Naive thymus-derived CD4-positive, alpha-beta T cell (primary cell): ENCODE measurements around the gene PRDM16. TPM values are rescaled to one million over a fixed set of nuclear protein-coding genes. Genes with fewer than 3 reads are reported as not detected.

Experiments used
- ATAC-seq: fragments of 150-1000 bp; cut with Tn5 transposase; 2 replicates; pipeline ENCODE4 v1.10.0; 2021; ENCODE audit warnings: mild to moderate bottlenecking, moderate library complexity
- CTCF ChIA-PET: fragments of 350-600 bp; sonication (Branson Sonifier 250); formaldehyde crosslinking; loops from one replicate; lab custom pipeline; 2021; ENCODE audit warnings: antibody characterized with exemption; lab: Charles Lee
- POLR2A ChIA-PET: fragments of 350-600 bp; sonication (Branson Sonifier 250); formaldehyde crosslinking; loops from one replicate; lab custom pipeline; 2021; ENCODE audit warnings: antibody characterized with exemption, inconsistent platforms; lab: Charles Lee
- DNase-seq, 9 donors: peaks; one replicate each; pipeline versions ENCODE4 v3.0.0 to v3.0.0-alpha.2; 2020 to 2022; ENCODE audit warnings: mixed read lengths in 1 of 9
- H3K27ac ChIP-seq: one replicate; pipeline ENCODE4 v1.7.0; 2013; ENCODE audit warnings: mild to moderate bottlenecking, low read depth, low read length, moderate library complexity
- H3K27me3 ChIP-seq, 2 donors: one replicate each; pipeline ENCODE4 v1.7.0; 2013; ENCODE audit warnings: low read length in 2 of 2, mild to moderate bottlenecking in 2 of 2, moderate library complexity in 2 of 2; ENCODE audit not compliant: control insufficient read depth in 2 of 2, insufficient read depth in 2 of 2
- H3K36me3 ChIP-seq, 3 experiments: 1 replicate in 2 of 3; 2 replicates in 1 of 3; pipeline ENCODE4 v1.7.0; 2013; ENCODE audit warnings: low read length in 3 of 3, mild to moderate bottlenecking in 3 of 3, moderate library complexity in 1 of 3; ENCODE audit not compliant: insufficient read depth in 3 of 3, control insufficient read depth in 2 of 3
- H3K4me1 ChIP-seq, 2 donors: one replicate each; pipeline ENCODE4 v1.7.0; 2013; ENCODE audit warnings: low read length in 2 of 2, mild to moderate bottlenecking in 2 of 2, moderate library complexity in 1 of 2; ENCODE audit not compliant: control insufficient read depth in 2 of 2, insufficient read depth in 2 of 2
- H3K4me3 ChIP-seq: 2 replicates; pipeline ENCODE4 v1.7.0; 2013; ENCODE audit warnings: mild to moderate bottlenecking, low read length
- H3K9me3 ChIP-seq, 3 experiments: 1 replicate in 2 of 3; 2 replicates in 1 of 3; pipeline ENCODE4 v1.7.0; 2013; ENCODE audit warnings: low read length in 3 of 3; ENCODE audit not compliant: control insufficient read depth in 2 of 3
- H3K27ac Mint-ChIP-seq, 9 donors: one replicate each; pipeline ENCODE4 v1.8.0; 2020 to 2022; ENCODE audit warnings: mixed read lengths in 9 of 9, mild to moderate bottlenecking in 8 of 9, moderate library complexity in 5 of 9, inconsistent platforms in 2 of 9
- H3K27me3 Mint-ChIP-seq, 5 donors: one replicate each; pipeline ENCODE4 v1.8.0; 2021 to 2022; ENCODE audit warnings: mixed read lengths in 5 of 5, mild to moderate bottlenecking in 1 of 5
- H3K36me3 Mint-ChIP-seq, 5 donors: one replicate each; pipeline ENCODE4 v1.8.0; 2020 to 2022; ENCODE audit warnings: mixed read lengths in 5 of 5, mild to moderate bottlenecking in 3 of 5, inconsistent platforms in 1 of 5
- H3K4me1 Mint-ChIP-seq, 7 donors: one replicate each; pipeline ENCODE4 v1.8.0; 2020 to 2022; ENCODE audit warnings: mixed read lengths in 7 of 7, mild to moderate bottlenecking in 3 of 7, inconsistent platforms in 1 of 7
- H3K4me3 Mint-ChIP-seq, 10 donors: one replicate each; pipeline ENCODE4 v1.8.0; 2020 to 2022; ENCODE audit warnings: mild to moderate bottlenecking in 10 of 10, mixed read lengths in 10 of 10, moderate library complexity in 6 of 10, inconsistent platforms in 2 of 10
- H3K9me3 Mint-ChIP-seq, 11 donors: one replicate each; pipeline ENCODE4 v1.8.0; 2020 to 2022; ENCODE audit warnings: mixed read lengths in 11 of 11, mild to moderate bottlenecking in 4 of 11, inconsistent platforms in 1 of 11, moderate library complexity in 1 of 11
- intact Hi-C, 2 donors: fragments of 100-400 bp; cut with micrococcal nuclease; formaldehyde crosslinking; loops; one replicate each; pipeline ENCODE4 v1.15.1; 2023
- polyA plus RNA-seq, 2 donors: library from polyadenylated mRNA; unstranded; fragments of 300-500 nt; fragmentation: Illumina TruSeq; gene quantifications; one replicate each; pipeline ENCODE4 v1.2.3, GENCODE V29; 2021
- total RNA-seq, 6 experiments: library from RNA in 5 of 6; stranded (reverse) in 5 of 6; gene quantifications; 1 replicate in 5 of 6; 2 replicates in 1 of 6; pipeline ENCODE4 v1.2.3 and lab custom pipeline; 2021 to 2026

Gene PRDM16
- total and polyA plus RNA-seq, 7 experiments from 2014 or later: 0.05 to 0.61 (median 0.36) TPM; not detected in 2

GRCh38 chr1:3022976-3023375, 46.0 kb upstream of the PRDM16 start:
- Histone ChIP-seq H3K27ac (no peak overlapping the region), H3K9me3 (no peaks in the 10 kb centered on the region), H3K36me3 (no peaks in the 10 kb centered on the region), H3K27me3 (no peaks in the 10 kb centered on the region), H3K4me1 (no peaks in the 10 kb centered on the region), H3K4me3 (no peak overlapping the region)
- intact Hi-C loops: no loop called here
- ChIA-PET CTCF (no interaction called here), POLR2A (no interaction called here)
- H3K27me3 Mint-ChIP-seq: peaks cover 0 to 3% (median 0%) of the 10 kb centered on the region in 5 donors
- ATAC-seq (no peak), DNase-seq (peak in 1 of 9 donors; percentile 3)
- no peaks in the 10 kb centered on the region for H3K36me3 Mint-ChIP-seq
- H3K27ac Mint-ChIP-seq: no peak overlapping the region
- H3K4me1 Mint-ChIP-seq: no peaks in the 10 kb centered on the region
- H3K4me3 Mint-ChIP-seq: no peak overlapping the region
- H3K9me3 Mint-ChIP-seq: peaks cover 0 to 2% (median 0%) of the 10 kb centered on the region in 11 donors

DNA sequence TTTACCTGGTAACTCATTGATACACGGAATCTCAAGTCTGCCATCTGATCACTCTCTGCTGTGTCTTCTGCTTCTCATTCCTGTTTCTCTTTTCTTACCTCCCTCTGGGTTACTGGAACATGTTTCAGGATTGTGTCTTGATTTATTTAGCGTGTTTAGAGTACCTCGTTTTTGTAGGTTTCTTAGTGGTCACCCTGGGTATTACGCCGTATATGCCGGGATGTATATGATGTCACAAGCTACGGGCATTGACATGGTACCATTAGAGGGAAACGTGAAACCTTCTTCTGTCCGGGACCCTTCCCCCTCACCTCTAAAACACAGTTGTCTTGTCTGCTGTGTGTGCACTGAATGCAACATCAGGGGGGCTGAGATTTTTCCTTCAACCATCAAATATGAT, 45.0 kb upstream of the PRDM16 start:
- H3K9me3 Mint-ChIP-seq: peaks cover 0 to 2% (median 0%) of the 10 kb centered on the region in 11 donors
- ATAC-seq: no peak
- CTCF ChIA-PET: no interaction called here

GRCh38 chr1:3024588-3024987, 44.4 kb upstream of the PRDM16 start:
- no peaks in the 10 kb centered on the region for H3K36me3 Mint-ChIP-seq
- ChIA-PET CTCF (no interaction called here), POLR2A (no interaction called here)
- no peaks in the 10 kb centered on the region for H3K27me3 Mint-ChIP-seq
- no peak overlapping the region for H3K27ac ChIP-seq
- H3K4me3 Mint-ChIP-seq: no peak overlapping the region
- H3K9me3 Mint-ChIP-seq: peaks cover 0 to 2% (median 0%) of the 10 kb centered on the region in 11 donors
- H3K27me3 ChIP-seq: no peaks in the 10 kb centered on the region
- no peak overlapping the region for H3K4me3 ChIP-seq
- no peaks in the 10 kb centered on the region for H3K9me3 ChIP-seq
- ATAC-seq (no peak), DNase-seq (no peak)
- intact Hi-C loops: no loop called here
- no peaks in the 10 kb centered on the region for H3K4me1 ChIP-seq
- H3K36me3 ChIP-seq: no peaks in the 10 kb centered on the region
- H3K4me1 Mint-ChIP-seq: no peaks in the 10 kb centered on the region
- no peak overlapping the region for H3K27ac Mint-ChIP-seq

More for the DNA sequence above, 45.0 kb upstream of the PRDM16 start:
- no peak overlapping the region for H3K27ac ChIP-seq
- no peak overlapping the region for H3K27ac Mint-ChIP-seq
- no peak overlapping the region for H3K4me3 ChIP-seq
- no peaks in the 10 kb centered on the region for H3K27me3 ChIP-seq
- H3K27me3 Mint-ChIP-seq: no peaks in the 10 kb centered on the region
- no peak overlapping the region for H3K4me3 Mint-ChIP-seq
- H3K36me3 Mint-ChIP-seq: no peaks in the 10 kb centered on the region
- POLR2A ChIA-PET: no interaction called here
- no peaks in the 10 kb centered on the region for H3K9me3 ChIP-seq
- no peaks in the 10 kb centered on the region for H3K4me1 Mint-ChIP-seq
- no peaks in the 10 kb centered on the region for H3K4me1 ChIP-seq
- H3K36me3 ChIP-seq: no peaks in the 10 kb centered on the region
- DNase-seq: peak in 1 of 9 donors; percentile 5
- intact Hi-C loops: no loop called here

GRCh38 chr1:3026124-3026523, 42.9 kb upstream of the PRDM16 start:
- no peak overlapping the region for H3K4me3 Mint-ChIP-seq
- CTCF ChIA-PET: no interaction called here
- POLR2A ChIA-PET: no interaction called here
- DNase-seq (no peak), ATAC-seq (no peak)
- Histone ChIP-seq H3K4me1 (no peaks in the 10 kb centered on the region), H3K36me3 (no peaks in the 10 kb centered on the region), H3K27me3 (no peaks in the 10 kb centered on the region), H3K27ac (no peak overlapping the region), H3K9me3 (no peaks in the 10 kb centered on the region), H3K4me3 (no peak overlapping the region)
- intact Hi-C loops: no loop called here
- H3K9me3 Mint-ChIP-seq: no peaks in the 10 kb centered on the region
- no peak overlapping the region for H3K27ac Mint-ChIP-seq
- no peaks in the 10 kb centered on the region for H3K4me1 Mint-ChIP-seq
- no peaks in the 10 kb centered on the region for H3K36me3 Mint-ChIP-seq
- no peaks in the 10 kb centered on the region for H3K27me3 Mint-ChIP-seq

GRCh38 chr1:3026581-3027391, 42.2 kb upstream of the PRDM16 start:
- Histone ChIP-seq H3K36me3 (no peaks in the 10 kb centered on the region), H3K9me3 (no peaks in the 10 kb centered on the region), H3K27me3 (no peaks in the 10 kb centered on the region), H3K4me3 (no peak overlapping the region), H3K4me1 (peaks cover 0 to under 1% of the 10 kb centered on the region in 2 donors), H3K27ac (no peak overlapping the region)
- ChIA-PET CTCF (no interaction called here), POLR2A (no interaction called here)
- Mint-ChIP-seq H3K4me3 (no peak overlapping the region), H3K9me3 (no peaks in the 10 kb centered on the region), H3K27ac (no peak overlapping the region), H3K4me1 (no peaks in the 10 kb centered on the region), H3K36me3 (no peaks in the 10 kb centered on the region), H3K27me3 (no peaks in the 10 kb centered on the region)
- no peak for ATAC-seq
- peak in 1 of 9 donors; percentile 6 for DNase-seq
- intact Hi-C loops: no loop called here

DNA sequence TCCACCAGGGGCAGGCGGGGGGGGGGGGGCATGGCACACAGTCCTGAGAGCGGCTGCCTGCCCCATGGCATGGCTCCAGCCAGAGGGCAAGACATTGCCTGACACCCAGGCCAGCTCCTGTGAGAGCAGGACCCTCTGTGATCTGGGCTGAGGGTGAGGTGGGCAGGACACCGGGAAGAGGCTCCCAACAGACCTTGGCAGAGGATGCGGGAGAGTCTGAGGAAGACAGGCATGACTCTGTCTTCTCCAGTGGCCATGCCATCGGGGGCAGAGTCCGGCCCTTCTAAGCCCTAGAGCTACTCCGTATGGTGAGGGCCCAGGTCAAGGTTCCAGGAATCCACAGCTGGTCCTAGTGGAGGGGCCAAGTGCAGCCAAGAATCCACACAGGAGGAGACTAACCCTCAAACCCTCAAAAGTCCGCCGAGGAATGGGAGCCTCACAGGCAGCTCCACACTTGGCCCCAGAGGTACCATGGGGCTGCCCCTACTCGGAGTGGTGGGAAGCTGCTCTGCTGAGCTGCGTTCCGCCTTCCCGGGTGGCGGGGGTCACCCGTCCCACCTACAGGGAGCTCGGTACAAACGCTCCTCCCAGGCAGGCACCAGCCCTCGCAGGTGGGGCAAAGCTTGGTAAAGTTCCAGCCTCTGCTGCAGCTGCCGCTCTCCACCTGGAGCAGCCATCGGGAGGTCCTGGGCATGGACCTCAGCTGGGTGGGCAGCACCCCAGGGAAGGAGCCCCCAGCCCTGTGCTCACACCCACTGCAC, 41.2 kb upstream of the PRDM16 start:
- POLR2A ChIA-PET: interaction anchor here (1.0 kb wide), 1 partner anchor 13 kb away, joined by 3 read pairs; no protein-coding TSS in a partner anchor

More for the DNA sequence above, 41.2 kb upstream of the PRDM16 start:
- Mint-ChIP-seq H3K9me3 (no peaks in the 10 kb centered on the region), H3K27ac (no peak overlapping the region), H3K4me1 (peaks cover 1 to 8% (median 5%) of the 10 kb centered on the region in 7 donors), H3K4me3 (no peak overlapping the region), H3K27me3 (no peaks in the 10 kb centered on the region), H3K36me3 (no peaks in the 10 kb centered on the region)
- no peak overlapping the region for H3K4me3 ChIP-seq
- H3K4me1 ChIP-seq: peaks cover 0 to 10% of the 10 kb centered on the region in 2 donors
- peak in 1 of 9 donors; percentile 6 for DNase-seq
- CTCF ChIA-PET: no interaction called here
- no peaks in the 10 kb centered on the region for H3K36me3 ChIP-seq
- H3K9me3 ChIP-seq: no peaks in the 10 kb centered on the region
- H3K27ac ChIP-seq: no peak overlapping the region
- ATAC-seq: no peak
- intact Hi-C loops: no loop called here
- no peaks in the 10 kb centered on the region for H3K27me3 ChIP-seq
